Stimulated activated CD4-positive, alpha-beta T cell treated with anti-CD3 and anti-CD28 coated beads, Interleukin-4, amount 100 ng/mL, for 24 hours (primary cell): Measurements from ENCODE around the gene DDX60.
"Not testable (repeated sequence)": the region's sequence is repeated elsewhere in the genome, so short reads cannot be mapped to it uniquely, and the experiment has no call there.

Experiments
- DNase-seq: peaks from one replicate; pipeline ENCODE4 v3.0.0-alpha.2; 2020

The DDX60 gene, protein sequence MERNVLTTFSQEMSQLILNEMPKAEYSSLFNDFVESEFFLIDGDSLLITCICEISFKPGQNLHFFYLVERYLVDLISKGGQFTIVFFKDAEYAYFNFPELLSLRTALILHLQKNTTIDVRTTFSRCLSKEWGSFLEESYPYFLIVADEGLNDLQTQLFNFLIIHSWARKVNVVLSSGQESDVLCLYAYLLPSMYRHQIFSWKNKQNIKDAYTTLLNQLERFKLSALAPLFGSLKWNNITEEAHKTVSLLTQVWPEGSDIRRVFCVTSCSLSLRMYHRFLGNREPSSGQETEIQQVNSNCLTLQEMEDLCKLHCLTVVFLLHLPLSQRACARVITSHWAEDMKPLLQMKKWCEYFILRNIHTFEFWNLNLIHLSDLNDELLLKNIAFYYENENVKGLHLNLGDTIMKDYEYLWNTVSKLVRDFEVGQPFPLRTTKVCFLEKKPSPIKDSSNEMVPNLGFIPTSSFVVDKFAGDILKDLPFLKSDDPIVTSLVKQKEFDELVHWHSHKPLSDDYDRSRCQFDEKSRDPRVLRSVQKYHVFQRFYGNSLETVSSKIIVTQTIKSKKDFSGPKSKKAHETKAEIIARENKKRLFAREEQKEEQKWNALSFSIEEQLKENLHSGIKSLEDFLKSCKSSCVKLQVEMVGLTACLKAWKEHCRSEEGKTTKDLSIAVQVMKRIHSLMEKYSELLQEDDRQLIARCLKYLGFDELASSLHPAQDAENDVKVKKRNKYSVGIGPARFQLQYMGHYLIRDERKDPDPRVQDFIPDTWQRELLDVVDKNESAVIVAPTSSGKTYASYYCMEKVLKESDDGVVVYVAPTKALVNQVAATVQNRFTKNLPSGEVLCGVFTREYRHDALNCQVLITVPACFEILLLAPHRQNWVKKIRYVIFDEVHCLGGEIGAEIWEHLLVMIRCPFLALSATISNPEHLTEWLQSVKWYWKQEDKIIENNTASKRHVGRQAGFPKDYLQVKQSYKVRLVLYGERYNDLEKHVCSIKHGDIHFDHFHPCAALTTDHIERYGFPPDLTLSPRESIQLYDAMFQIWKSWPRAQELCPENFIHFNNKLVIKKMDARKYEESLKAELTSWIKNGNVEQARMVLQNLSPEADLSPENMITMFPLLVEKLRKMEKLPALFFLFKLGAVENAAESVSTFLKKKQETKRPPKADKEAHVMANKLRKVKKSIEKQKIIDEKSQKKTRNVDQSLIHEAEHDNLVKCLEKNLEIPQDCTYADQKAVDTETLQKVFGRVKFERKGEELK (N-terminal part only)

DNA sequence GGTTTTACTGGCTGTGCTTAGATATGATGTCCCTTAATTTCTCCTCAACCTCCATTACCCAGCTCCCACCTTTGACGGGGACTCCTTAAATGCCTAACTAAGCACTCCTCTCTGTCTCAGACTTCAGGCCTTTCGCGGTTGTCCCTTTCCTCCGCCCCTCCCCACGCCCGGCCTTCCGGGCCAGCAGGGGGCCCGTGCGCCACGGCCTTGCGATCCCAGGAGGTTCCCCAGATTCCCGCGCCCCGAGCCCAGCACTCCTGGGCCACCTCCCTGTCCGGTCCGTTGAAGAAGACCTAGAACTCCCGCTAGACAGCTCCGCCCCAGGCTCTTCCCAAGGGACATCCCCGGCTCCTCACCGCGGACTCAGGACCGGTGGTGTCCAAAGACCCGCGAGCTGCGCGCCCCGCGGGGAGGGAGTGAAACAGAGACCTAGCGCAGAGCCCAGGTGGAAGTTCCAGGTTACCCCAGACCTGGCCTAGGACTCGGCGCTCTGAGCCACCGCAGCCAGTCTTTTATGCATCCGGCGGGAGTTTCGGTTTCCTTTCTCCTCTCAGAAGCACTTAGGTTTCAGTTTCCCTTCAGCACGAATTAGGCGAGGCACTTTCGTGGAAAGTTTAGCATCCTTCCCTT lies at the start of gene DDX60:
Gene DDX60, minus strand, starts transcription at position 487 of the 630 bp plus-strand sequence. CDS start 7,493 bp downstream, outside the sequence.
- DNase-seq, result peak; percentile 84

DNA sequence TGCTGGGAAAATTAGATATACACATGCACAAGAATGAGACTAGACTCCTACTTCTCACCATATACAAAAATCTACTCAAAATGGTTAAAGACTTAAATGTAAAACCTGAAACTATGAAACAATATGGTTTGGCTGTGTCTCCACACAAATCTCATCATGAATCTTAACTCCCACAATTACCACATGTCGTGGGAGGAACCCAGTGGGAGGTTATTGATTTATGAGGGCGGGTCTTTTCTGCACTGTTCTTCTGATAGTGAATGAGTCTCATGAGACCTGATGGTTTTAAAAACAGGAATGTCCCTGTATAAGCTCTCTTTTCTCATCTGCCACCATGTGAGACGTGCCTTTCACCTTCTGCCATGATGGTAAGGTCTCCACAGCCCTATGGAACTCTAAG lies 48.5 kb upstream of the DDX60 start:
- DNase-seq, result no peak

DNA sequence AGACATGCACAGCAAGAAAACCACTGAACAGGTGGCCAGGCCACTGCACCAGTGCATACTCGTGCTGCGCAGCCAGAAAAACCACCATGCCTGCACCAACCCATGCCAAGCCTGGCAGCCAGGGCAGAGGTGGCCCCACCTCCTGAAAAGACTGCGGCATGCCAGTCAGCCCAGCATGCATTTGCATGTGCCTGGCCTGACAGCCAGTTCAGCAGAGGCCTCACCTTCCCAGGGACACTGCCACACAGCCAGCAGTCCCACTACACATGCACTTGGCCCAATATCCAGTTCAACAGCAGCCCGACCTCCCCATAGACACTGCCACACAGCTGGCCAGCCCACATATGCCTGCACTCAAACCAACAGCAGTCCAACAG lies 43.5 kb upstream of the DDX60 start:
- no peak for DNase-seq

DNA sequence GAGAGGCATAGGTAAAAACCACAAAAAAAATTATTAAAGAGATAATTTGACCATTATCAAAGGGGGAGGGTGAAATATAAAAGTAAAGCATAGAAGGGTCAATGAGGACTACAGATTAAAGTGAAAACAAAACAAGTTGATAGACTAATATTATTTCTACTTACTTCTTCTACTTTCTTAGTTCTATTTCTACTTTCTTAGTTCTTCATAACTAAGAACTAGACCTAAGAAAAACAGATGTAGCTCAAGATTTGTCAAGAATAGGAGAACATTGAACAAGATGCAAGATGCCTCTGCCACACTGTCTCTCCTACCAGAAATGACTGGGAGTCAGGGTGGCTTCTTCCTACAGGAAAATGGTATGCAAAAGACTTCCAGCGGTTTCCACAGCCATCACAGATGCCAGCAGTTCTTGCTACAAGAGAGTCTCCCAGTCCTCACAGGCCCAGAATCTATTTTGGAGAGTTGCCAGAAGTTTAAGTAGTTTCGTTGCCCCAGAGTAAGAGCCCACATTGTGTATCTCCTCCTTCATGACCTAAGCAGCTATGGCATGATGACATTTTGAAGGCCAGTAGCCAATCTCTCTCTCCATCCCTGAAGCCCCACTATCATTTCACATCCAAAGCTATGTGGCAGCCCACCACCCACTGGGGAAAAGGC lies 42.9 kb upstream of the DDX60 start:
- DNase-seq, result no peak

DNA sequence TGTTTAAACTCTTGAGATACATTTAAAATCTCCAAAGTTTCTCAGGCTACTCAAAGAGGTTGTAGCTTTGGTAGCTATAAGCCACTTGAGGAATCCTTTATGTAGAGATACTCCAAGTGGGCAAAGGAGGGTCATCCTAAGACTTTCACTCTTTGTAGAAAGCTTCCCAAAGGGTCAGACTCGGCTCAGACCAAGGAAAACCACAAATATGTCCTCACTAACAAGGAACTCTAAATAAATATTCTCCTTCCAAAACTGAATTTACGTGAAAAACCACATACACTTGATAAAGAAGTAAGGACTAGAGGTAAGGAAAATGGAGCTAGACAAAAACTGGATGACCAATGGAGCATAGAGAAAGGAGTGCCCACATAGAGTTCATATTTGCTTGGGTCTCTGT lies 41.7 kb upstream of the DDX60 start:
- DNase-seq, result no peak

DNA sequence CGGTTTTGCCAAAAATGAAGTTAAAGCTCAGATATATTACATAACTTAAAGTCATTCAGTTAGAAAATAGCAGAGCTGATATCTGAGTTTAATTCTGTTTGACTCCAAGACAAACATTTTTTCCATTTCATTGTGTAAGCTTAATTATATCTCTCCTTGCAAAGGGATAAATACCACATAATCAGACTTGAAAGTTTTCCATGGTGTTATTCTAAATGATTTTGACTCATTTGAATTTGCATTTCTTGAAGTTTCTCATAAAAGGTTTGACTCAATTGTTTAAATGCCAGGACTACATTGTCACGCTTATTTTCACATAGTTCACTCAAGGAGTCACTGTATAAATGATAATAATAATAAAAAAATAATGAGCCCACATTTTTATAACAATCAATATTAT lies 39.4 kb upstream of the DDX60 start:
- DNase-seq, result no peak

DNA sequence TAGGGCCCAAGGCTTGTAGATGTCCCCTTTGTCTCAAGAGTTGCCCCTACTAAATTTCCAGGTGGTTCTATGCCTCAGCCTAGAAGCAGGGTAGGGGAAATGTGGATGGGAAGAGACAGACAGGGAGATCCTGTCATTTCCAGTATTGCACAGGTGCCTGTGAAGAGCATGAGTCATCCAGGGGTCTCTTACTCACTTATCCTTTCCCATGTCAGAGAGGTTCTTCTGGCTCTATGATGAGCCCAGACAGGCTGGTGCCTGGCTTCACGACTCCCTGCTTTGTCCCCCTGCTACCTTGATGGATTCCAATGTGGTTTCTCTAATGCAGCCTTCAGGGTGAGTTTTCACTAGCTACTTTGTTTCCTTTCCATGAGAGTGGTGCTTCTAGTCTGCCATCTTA lies 35.2 kb upstream of the DDX60 start:
- DNase-seq, result no peak

DNA sequence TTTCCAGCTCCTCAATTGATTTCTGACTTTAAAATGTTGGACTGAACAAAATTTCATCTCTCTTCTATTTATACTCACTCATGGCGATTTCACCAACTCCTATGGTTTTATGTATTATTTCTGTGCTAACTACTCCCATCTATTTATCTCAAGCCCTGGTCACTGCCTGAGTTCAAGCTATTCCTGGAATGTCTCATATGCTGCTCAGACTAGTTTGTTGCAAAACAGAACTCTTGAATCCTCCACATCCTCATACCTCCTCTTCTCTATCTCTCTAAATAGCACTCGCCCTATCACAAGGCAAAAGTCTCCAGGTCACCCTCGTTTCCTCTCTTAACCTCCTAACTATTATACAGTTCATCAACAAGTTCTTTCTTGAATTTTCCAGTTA lies 19.0 kb upstream of the DDX60 start:
- no peak for DNase-seq

DNA sequence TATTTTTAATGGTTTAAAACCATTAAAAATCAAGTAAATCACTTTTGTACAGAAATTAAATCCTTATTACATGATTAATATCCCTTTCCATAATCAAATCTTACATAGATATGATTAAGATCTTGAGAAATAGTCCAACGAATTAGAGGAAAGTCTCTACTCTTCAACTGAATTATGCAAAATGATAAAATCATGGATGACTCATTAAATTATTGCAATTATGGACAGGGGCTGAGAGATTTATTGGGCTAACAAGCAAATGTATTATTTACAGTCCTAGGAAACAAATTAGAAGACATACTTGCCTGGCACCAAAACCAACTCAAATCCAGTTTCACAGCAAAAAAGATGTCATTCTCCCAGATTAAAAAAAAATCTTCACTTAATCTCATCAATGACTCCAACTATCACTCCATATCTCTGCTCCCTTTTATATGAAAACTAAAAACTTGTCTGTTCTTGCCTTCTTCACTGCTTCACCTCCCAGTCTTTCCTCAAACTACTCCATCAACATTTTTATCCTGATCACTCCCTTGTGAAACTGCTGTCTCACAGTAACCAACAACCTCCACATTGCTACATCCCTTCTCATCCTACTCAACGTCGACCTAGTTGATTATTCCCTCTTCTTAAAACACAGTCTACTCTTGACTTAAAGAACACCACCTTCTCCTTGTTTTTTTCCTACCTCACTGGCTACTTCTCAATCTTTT lies 18.4 kb upstream of the DDX60 start:
- no peak for DNase-seq

DNA sequence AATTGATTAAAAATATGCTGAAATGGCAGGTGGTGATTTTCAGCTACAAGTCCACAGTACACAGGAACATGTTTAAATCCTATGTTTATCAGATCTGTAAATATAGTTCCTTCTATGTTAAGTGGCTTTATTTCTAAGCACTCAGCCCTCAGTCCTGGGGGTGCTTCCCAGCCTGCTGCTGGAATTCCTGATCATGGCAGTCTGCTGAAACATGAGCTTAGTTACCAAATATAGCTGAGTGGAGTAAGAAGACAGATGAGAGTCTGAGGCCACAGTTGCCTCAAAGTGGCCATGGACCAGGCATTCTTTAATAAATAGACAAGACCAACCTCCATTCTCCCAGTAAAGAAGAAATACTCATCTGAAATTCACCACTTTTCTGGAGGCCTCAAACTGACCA lies 17.1 kb upstream of the DDX60 start:
- DNase-seq, result no peak

DNA sequence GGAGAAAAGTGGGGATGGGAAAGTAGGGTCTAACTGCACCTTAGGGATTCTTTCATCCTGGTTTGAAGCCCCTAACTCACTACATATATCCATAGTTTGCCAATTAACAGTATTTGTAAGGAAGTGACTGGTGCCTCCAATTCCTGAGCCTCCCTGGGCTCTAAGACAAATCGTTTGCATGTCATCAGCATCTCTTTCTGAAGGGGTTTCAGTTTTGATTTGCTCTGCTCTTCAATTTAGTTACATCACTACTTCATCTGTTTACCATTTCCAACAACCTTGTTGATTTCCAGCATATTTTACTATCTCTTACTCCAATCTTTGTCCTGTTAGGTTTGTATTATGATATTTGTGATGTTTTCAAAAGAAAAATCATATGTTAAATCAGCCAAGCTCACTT lies 15.5 kb upstream of the DDX60 start:
- DNase-seq, result no peak

DNA sequence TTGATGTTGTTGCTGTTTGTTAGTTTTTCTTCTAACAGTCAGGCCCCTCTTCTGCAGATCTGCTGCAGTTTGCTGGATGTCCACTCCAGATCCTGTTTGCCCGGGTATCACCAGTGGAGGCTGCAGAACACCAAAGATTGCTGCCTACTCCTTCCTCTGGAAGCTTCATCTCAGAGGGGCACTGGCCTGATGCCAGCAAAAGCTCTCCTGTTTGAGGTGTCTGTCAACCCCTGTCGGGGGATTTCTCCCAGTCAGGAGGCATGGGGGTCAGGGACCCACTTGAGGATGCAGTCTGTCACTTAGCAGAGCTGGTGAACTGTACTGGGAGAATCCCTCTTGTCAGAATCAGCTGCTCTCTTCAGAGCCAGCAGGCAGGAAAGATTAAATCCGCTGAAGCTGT lies 12.0 kb upstream of the DDX60 start:
- DNase-seq, result not testable (repeated sequence)

DNA sequence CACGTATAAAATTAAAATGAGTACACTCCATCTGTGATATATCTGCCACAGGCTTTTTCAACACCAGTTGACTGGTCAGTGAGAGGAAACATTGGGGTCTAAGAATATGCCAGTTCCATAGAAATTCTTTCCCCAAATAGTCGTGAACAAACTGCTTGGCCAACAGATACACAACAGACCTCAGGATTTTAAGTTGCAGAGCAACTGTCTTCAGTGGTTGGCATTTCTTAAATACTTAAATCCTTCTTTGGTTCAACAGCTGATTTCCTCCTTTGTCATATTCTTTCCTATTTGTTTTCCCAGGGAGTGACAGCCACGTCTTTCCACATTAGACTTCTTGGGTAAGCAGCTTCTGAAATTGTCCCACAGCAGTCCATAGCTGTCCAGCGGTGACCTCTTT lies 7.0 kb upstream of the DDX60 start:
- DNase-seq, result no peak

DNA sequence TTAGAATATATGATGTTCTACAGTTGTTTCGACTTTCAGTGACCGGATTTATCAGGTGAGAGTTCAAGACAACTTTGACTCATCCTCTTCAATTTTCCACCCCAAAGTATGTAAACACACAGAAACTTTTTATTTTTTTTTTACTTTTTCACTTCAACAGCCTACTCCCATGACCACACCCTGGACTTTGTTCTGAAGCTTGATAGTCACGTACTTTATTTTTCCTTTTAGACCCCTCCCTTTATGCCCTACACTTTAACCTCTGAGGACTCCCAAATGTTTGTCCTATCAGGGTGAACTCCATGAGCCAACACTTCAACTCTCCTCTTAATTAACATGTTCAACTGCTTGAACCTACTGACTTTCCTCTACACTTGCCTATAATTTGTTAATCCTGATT lies 2.5 kb upstream of the DDX60 start:
- DNase-seq, result no peak

DNA sequence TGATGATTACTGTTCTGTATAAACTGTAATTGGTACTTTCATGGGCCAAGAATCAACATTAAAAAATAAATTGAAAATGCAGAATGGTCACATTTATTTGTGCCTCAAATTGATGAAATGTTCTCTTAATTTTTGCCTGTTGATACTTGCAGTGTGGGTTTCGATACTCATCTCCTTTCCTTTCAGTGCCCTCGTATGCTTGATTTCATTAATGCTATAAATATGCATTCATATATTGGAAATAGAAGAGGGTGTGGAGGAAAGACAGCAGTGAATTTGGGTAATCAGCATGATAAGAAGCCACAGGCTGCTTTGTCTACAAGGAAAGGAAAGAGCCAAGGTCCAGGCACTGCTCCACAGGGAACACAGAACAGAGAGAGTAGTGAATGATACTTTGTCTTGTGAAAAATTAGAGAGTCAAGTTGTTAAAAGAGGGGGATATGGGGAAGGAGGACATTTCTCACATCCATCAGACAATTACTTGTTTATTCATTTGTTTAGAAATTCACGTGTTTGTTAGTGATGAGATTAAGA lies 1.0 kb upstream of the DDX60 start:
- no peak for DNase-seq

DNA sequence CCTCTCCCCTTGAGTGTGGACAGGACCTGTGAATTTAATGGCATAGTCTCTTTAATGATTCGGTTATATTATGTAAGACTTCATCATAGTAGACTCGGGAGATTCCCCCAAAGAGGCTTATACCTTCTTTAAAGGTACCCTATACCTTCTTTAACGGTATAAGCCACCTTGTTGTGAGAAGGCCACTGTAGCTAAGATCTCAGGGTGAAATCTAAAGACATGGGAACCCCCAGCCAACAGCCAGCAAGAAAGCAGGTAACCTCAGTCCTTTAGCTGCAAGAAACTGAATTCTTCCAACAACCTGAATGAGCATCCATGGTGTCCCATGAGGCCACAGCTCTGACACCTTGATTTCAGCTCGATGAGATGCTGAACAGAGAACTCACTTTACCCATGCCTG lies 931 bp downstream of the DDX60 start:
- DNase-seq, result no peak

DNA sequence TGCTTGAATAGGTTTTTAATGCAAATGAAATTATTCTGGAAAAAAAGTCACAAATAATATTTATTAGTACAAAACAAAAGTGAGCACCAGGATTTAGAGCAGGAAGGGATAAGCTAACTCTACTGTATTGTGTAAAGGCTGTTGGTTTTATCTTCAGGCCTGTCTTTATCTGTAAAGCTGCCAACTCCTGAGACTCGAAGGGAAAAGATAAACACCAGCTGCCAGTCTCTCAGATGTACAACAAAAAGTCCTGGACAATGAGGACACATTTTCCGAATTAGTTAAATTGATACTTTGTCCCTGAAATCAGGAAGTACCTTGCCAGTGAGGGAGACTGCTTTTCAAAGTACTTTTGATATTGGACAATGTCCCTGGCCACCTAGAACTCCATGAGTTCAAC lies 8.8 kb downstream of the DDX60 start:
- DNase-seq, result no peak

DNA sequence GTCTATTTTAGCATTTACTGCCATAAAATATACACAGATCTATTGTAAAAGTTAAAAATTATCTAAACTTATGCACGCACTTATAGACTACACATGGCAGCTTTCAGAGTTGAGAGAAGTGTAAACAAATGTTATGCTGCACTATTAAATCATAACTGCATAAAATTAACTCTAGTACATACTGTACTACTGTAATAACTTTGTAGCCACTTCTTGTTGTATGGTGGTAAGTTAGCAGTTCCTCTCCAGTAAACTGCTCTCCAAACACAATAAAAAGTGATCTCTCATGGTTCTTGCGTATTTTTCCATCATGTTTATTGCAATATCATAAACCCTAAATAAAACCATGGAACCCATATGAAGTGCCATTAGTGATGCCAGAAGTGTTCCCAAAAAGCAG lies 9.6 kb downstream of the DDX60 start:
- DNase-seq, result no peak

DNA sequence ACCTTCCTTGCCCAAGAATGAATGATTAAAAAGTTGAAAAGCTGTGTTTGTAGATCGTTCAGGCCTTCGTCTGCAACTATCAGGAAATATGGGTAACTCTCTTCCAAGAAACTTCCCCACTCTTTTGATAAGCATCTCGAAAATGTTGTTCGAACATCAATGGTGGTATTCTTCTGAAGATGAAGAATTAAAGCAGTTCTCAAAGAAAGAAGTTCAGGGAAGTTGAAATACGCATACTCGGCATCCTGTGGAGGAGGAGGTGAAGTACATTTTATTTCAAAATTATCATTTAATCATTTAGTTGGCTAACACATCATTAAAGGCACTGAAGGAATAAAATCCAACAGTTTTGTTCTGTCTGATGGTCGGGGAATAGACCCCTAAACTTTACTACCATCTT lies 12.1 kb downstream of the DDX60 start:
- DNase-seq, result no peak

DNA sequence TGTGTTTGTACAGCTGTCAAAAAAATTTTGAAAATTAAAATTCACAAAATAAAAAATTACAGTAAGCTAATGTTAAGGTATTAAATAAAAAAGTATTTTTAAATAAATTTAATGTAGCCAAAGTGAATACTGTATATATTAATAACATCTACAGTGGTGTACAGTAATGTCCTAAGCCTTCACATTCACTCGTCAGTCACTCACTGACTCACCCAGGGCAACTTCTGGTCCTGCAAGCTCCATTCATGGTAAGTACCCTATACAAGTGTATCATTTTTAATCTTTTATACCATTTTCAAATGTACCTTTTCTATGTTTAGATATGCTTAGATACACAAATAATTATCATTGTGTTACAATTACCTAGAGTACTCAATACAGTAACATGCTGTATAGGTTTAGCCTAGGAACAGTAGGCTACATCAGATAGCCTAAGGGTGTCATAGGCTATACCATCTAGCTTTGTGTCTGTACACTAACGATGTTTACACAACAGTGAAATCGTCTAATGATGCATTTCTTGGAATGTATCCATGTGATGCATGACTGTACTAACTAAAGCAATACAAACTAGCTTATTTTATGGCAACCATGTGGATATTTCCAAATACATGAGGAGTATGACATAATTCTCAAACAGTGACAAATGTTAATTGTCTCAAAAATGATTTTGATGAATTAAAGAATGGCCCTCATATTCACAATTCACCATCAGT lies 13.7 kb downstream of the DDX60 start:
- no peak for DNase-seq

DNA sequence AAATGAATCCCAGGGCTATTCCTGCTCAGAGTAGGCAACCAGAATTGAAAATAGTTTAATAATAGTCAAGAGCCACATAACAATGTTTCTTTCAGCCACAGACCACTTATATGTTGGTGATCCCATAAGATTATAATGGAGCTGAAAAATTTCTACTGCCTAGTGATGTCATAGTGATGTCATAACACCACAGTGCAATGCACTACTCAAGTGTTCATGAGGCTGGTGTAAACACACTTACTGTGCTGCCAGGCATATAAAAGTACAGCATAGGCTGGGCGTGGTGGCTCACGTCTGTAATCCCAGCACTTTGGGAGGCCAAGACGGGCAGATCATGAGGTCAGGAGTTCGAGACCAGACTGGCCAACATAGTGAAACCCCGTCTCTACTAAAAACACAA lies 15.1 kb downstream of the DDX60 start:
- not testable (repeated sequence) for DNase-seq
